ENCODE results near the gene EGFL8.
A peak's percentile ranks its signal among the peaks of the same experiment; 100 is the strongest.

The EGFL8 gene

DNA sequence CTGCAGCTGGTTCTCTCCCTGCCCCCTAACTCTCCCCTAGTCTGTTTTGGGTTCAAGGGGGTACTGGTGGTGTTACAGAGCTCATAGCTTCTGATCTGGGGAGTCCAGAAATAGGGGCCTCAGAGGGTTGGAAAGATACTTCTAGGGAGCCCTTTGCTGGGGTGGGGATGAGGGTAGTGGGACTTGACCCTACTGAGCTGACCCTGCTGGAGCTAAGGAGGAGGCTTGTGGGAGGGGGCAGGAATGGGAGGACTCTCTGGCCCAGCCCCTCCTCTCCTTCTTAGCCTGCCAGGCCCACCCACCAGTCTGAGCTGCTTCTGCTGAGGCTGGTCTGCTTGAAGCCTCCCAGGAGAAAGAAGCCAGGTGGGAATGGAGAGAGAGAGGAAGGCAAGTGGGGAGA is at the start of gene EGFL8:
EGFL8 (plus strand) TSS at position 301 of the 400 bp plus-strand sequence. CDS start 1,571 bp downstream, outside the sequence.
- no peaks in the 10 kb centered on the region for H3K9me3 ChIP-seq (ENCODE audit: control insufficient read depth in 1 of 2, low read length in 2 of 2)
- peaks cover 0 to 31% of the 10 kb centered on the region in 2 donors for H3K36me3 ChIP-seq (ENCODE audit: control insufficient read depth in 1 of 2, insufficient read depth in 2 of 2, low read length in 2 of 2)
- H3K27ac ChIP-seq (ENCODE audit: low read depth, low read length): peak within 1 kb of the TSS; percentile 14
- H3K4me3 ChIP-seq (ENCODE audit: low read depth in 1 of 2, low read length in 2 of 2): no peak within 1 kb of the TSS
- H3K27me3 ChIP-seq (ENCODE audit: control insufficient read depth in 1 of 2, insufficient read depth in 2 of 2, low read length in 2 of 2): no peaks in the 10 kb centered on the region
- no peak within 1 kb of the TSS for H3K9ac ChIP-seq (ENCODE audit: low read depth in 1 of 2, low read length in 2 of 2)
- no peaks in the 10 kb centered on the region for H3K4me1 ChIP-seq (ENCODE audit: control insufficient read depth in 1 of 2, insufficient read depth in 2 of 2, low read length in 2 of 2)

DNA sequence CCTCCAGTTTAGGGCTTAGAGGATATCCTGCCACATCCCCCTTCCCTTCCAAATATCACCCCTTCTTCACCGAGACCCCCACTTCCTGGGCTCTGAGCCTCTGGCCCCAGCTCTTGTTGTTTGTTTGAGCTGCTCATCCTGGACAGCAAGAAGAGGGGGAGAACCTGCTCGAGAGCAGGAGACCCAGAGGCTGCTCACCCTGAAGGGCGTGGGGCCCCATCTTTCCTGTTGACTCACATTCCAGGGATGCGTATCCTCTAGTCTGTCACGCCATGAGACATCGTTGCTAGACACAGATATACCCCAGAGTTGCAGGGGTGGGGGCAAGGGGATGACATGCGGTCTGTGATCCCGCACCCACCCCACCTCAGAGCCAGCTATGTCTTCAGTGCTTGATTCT is 49.6 kb upstream of the EGFL8 start:
- Histone ChIP-seq H3K36me3 (ENCODE audit: control insufficient read depth in 1 of 2, insufficient read depth in 2 of 2, low read length in 2 of 2) (peaks cover 28 to 39% of the 10 kb centered on the region in 2 donors), H3K4me3 (ENCODE audit: low read depth in 1 of 2, low read length in 2 of 2) (no peak overlapping the region), H3K9me3 (ENCODE audit: control insufficient read depth in 1 of 2, low read length in 2 of 2) (no peaks in the 10 kb centered on the region), H3K27me3 (ENCODE audit: control insufficient read depth in 1 of 2, insufficient read depth in 2 of 2, low read length in 2 of 2) (no peaks in the 10 kb centered on the region), H3K9ac (ENCODE audit: low read depth in 1 of 2, low read length in 2 of 2) (no peak overlapping the region), H3K4me1 (ENCODE audit: control insufficient read depth in 1 of 2, insufficient read depth in 2 of 2, low read length in 2 of 2) (peaks cover 19 to 31% of the 10 kb centered on the region in 2 donors), H3K27ac (ENCODE audit: low read depth, low read length) (no peak overlapping the region)

DNA sequence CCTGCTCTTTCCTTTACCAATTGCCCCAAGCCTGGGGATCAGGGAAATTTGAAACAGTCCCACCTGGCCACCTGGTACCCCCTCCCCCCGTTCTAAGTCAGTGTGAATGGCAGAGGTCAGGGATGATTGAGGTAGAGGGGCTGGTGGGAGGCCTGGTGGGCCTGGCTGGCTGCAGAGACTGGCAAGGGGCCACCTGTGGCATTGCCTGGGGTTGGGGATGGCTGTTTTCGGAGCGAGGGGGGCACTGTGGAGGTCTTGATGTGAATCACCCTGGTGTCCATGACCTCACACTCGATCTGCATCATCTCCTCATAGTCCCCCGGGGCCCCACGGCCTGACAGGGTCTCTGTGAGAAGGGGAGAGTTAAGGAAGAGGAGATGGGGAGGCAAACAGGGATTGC is 48.8 kb upstream of the EGFL8 start:
- H3K9me3 ChIP-seq (ENCODE audit: control insufficient read depth in 1 of 2, low read length in 2 of 2): no peaks in the 10 kb centered on the region
- H3K4me1 ChIP-seq (ENCODE audit: control insufficient read depth in 1 of 2, insufficient read depth in 2 of 2, low read length in 2 of 2): peaks cover 12 to 25% of the 10 kb centered on the region in 2 donors
- H3K36me3 ChIP-seq (ENCODE audit: control insufficient read depth in 1 of 2, insufficient read depth in 2 of 2, low read length in 2 of 2): peaks cover 30 to 43% of the 10 kb centered on the region in 2 donors
- no peak overlapping the region for H3K4me3 ChIP-seq (ENCODE audit: low read depth in 1 of 2, low read length in 2 of 2)
- H3K27ac ChIP-seq (ENCODE audit: low read depth, low read length): no peak overlapping the region
- no peak overlapping the region for H3K9ac ChIP-seq (ENCODE audit: low read depth in 1 of 2, low read length in 2 of 2)
- no peaks in the 10 kb centered on the region for H3K27me3 ChIP-seq (ENCODE audit: control insufficient read depth in 1 of 2, insufficient read depth in 2 of 2, low read length in 2 of 2)

DNA sequence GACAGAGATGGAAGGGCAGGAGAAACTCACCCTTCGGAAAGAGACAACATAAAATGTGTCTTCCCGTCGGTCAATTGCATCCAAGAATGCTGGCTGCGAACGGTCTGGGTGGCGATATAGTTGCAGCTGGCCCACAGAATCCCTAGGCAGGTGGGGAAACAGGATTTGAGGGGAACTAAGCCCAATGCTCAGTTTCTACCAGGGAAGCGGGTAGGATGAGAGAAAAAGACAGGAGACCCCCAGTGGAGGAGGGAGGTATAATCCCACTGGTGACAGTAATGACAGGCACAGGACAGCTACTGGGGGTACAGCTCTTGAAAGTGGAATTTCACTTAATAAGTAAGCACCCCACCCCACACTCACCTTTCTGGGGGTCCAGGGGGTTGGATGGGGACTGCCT is 47.7 kb upstream of the EGFL8 start:
- H3K36me3 ChIP-seq (ENCODE audit: control insufficient read depth in 1 of 2, insufficient read depth in 2 of 2, low read length in 2 of 2): peaks cover 40 to 54% of the 10 kb centered on the region in 2 donors
- no peak overlapping the region for H3K9ac ChIP-seq (ENCODE audit: low read depth in 1 of 2, low read length in 2 of 2)
- no peaks in the 10 kb centered on the region for H3K9me3 ChIP-seq (ENCODE audit: control insufficient read depth in 1 of 2, low read length in 2 of 2)
- no peak overlapping the region for H3K4me3 ChIP-seq (ENCODE audit: low read depth in 1 of 2, low read length in 2 of 2)
- H3K4me1 ChIP-seq (ENCODE audit: control insufficient read depth in 1 of 2, insufficient read depth in 2 of 2, low read length in 2 of 2): peaks cover 9 to 19% of the 10 kb centered on the region in 2 donors
- no peaks in the 10 kb centered on the region for H3K27me3 ChIP-seq (ENCODE audit: control insufficient read depth in 1 of 2, insufficient read depth in 2 of 2, low read length in 2 of 2)
- H3K27ac ChIP-seq (ENCODE audit: low read depth, low read length): no peak overlapping the region

DNA sequence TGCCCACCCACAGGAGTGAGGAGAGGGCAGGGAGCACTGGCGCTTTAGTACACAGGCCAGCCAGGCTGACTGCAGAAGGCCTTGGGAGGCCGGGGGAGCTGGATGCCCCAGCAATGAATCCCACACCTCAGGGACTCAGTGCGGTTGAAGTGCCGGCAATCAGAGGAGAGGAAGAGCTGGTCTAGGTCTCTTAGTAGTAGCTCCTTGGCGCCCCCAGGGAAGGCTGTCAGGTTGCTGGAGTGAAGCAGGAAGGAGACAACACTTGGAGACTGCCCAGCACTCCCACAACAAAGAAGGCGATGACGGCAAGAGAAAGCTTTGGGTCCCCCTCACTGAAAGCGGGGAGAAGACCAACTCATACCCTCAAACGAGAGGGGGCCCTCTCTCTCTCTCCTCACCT is 46.9 kb upstream of the EGFL8 start:
- no peak overlapping the region for H3K9ac ChIP-seq (ENCODE audit: low read depth in 1 of 2, low read length in 2 of 2)
- H3K27me3 ChIP-seq (ENCODE audit: control insufficient read depth in 1 of 2, insufficient read depth in 2 of 2, low read length in 2 of 2): no peaks in the 10 kb centered on the region
- no peak overlapping the region for H3K4me3 ChIP-seq (ENCODE audit: low read depth in 1 of 2, low read length in 2 of 2)
- H3K9me3 ChIP-seq (ENCODE audit: control insufficient read depth in 1 of 2, low read length in 2 of 2): no peaks in the 10 kb centered on the region
- peaks cover 9 to 19% of the 10 kb centered on the region in 2 donors for H3K4me1 ChIP-seq (ENCODE audit: control insufficient read depth in 1 of 2, insufficient read depth in 2 of 2, low read length in 2 of 2)
- no peak overlapping the region for H3K27ac ChIP-seq (ENCODE audit: low read depth, low read length)
- H3K36me3 ChIP-seq (ENCODE audit: control insufficient read depth in 1 of 2, insufficient read depth in 2 of 2, low read length in 2 of 2): peaks cover 45 to 60% of the 10 kb centered on the region in 2 donors

DNA sequence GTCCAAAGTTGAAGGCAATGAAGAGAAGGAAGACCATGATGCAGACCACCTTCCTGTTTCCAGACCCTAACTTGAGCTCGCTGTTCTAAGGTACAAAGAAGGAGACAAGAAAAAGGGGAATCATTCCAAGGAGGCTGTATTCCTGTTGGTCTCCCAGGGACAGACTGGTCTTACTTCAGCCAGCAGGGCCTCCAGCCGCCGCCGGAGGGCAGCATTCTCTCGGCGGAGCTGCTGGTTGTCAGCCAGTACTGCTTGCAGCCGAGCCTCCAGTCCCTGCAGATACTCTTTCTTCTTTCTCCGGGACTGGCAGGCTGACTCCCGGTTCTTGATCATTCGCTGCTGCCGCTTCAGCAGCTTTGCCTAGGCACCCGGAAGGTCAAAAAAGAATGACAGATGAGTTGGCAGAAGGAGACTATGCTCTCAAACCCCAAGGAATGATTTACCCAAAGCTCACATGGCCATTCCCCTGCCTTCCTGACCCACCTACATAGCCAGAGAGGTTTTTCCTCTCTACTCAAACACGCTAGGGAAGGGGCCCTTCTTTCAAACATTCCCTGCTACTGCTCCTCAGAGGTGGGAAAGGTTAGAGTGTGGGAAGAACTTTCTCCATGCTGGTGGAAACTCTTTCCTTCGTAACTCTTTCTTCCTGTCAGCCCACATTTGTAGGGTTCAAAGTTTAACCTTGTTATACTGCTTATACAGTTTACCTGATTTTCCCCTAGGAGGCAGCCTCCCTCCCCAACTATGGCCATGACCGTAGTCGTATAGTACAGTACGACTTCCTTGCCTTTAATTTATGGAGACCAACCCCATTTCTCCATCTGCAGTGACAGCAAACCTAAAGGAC is 45.4 kb upstream of the EGFL8 start:
- Histone ChIP-seq H3K4me3 (ENCODE audit: low read depth in 1 of 2, low read length in 2 of 2) (peak overlapping the region in 1 of 2 donors; percentile 65), H3K27ac (ENCODE audit: low read depth, low read length) (peak overlapping the region; percentile 43)

DNA sequence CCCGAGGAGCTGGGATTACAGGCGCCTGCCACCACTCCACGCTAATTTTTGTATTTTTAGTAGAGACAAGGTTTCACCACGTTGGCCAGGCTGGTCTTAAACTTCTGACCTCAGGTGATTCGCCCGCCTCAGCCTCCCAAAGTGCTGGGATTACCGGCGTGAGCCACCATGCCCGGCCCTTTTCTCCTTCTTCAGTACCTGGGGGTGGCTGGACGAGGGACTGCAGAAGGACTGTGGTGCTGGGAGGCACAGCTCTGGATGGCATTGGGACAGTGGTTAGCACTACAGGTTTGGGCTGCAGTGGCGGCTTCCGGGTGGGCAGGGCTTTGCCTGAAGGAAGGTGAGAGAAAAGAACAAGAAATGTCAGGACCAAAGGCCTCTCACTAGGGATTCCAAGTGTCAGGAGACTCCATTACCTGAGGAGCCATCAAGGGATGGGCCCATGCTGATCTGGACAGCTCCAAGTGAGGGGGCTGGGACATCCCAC is 43.8 kb upstream of the EGFL8 start:
- Histone ChIP-seq H3K9ac (ENCODE audit: low read depth in 1 of 2, low read length in 2 of 2) (no peak overlapping the region), H3K36me3 (ENCODE audit: control insufficient read depth in 1 of 2, insufficient read depth in 2 of 2, low read length in 2 of 2) (peaks cover 42 to 73% of the 10 kb centered on the region in 2 donors), H3K4me3 (ENCODE audit: low read depth in 1 of 2, low read length in 2 of 2) (no peak overlapping the region), H3K27me3 (ENCODE audit: control insufficient read depth in 1 of 2, insufficient read depth in 2 of 2, low read length in 2 of 2) (no peaks in the 10 kb centered on the region), H3K9me3 (ENCODE audit: control insufficient read depth in 1 of 2, low read length in 2 of 2) (no peaks in the 10 kb centered on the region), H3K4me1 (ENCODE audit: control insufficient read depth in 1 of 2, insufficient read depth in 2 of 2, low read length in 2 of 2) (peaks cover 0 to 13% of the 10 kb centered on the region in 2 donors), H3K27ac (ENCODE audit: low read depth, low read length) (no peak overlapping the region)

More for the DNA sequence above, 45.4 kb upstream of the EGFL8 start:
- peaks cover 45 to 71% of the 10 kb centered on the region in 2 donors for H3K36me3 ChIP-seq (ENCODE audit: control insufficient read depth in 1 of 2, insufficient read depth in 2 of 2, low read length in 2 of 2)
- no peaks in the 10 kb centered on the region for H3K9me3 ChIP-seq (ENCODE audit: control insufficient read depth in 1 of 2, low read length in 2 of 2)
- peaks cover 0 to 13% of the 10 kb centered on the region in 2 donors for H3K4me1 ChIP-seq (ENCODE audit: control insufficient read depth in 1 of 2, insufficient read depth in 2 of 2, low read length in 2 of 2)
- no peaks in the 10 kb centered on the region for H3K27me3 ChIP-seq (ENCODE audit: control insufficient read depth in 1 of 2, insufficient read depth in 2 of 2, low read length in 2 of 2)
- H3K9ac ChIP-seq (ENCODE audit: low read depth in 1 of 2, low read length in 2 of 2): peak overlapping the region; percentile 40 to 45

DNA sequence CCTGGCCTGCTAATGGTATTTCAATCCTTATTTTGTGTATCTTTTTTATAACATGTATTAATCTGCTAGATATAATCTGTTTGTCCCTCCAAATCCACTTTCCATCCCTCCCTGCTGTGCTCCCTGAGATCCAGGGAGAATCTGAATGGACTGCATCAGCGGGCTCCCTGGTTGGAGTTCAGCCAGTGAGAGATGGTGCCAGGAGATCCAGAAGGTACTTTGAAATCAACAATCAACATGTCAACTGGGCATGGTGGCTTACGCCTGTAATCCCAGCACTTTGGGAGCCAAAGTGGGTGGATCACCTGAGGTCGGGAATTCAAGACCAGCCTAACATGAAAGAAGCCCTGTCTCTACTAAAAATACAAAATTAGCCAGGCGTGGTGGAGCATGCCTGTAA is 40.7 kb upstream of the EGFL8 start:
- Histone ChIP-seq H3K27me3 (ENCODE audit: control insufficient read depth in 1 of 2, insufficient read depth in 2 of 2, low read length in 2 of 2) (no peaks in the 10 kb centered on the region), H3K4me1 (ENCODE audit: control insufficient read depth in 1 of 2, insufficient read depth in 2 of 2, low read length in 2 of 2) (peaks cover 13 to 23% of the 10 kb centered on the region in 2 donors), H3K36me3 (ENCODE audit: control insufficient read depth in 1 of 2, insufficient read depth in 2 of 2, low read length in 2 of 2) (peaks cover 27 to 51% of the 10 kb centered on the region in 2 donors), H3K27ac (ENCODE audit: low read depth, low read length) (no peak overlapping the region), H3K9ac (ENCODE audit: low read depth in 1 of 2, low read length in 2 of 2) (no peak overlapping the region), H3K9me3 (ENCODE audit: control insufficient read depth in 1 of 2, low read length in 2 of 2) (no peaks in the 10 kb centered on the region), H3K4me3 (ENCODE audit: low read depth in 1 of 2, low read length in 2 of 2) (no peak overlapping the region)

DNA sequence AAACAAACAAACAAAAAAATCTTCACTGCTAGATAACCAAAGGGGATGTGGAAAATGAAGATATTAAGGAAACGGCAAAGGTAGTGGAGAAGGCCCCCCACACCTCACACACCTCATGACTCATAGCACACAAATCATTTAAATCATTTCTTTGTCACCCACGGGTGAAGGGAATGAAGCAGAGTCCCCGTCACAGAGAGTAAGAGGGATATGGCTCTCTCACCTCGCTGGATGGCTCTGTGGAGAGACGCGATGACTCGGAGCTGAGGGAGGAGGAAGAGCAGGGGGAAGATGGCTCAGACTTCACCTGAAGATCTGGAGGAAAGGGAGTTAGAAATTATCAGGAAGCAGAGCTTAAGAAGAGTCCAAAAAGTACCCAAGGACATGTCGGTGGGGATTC is 37.5 kb upstream of the EGFL8 start:
- Histone ChIP-seq H3K36me3 (ENCODE audit: control insufficient read depth in 1 of 2, insufficient read depth in 2 of 2, low read length in 2 of 2) (peaks cover 9 to 30% of the 10 kb centered on the region in 2 donors), H3K9ac (ENCODE audit: low read depth in 1 of 2, low read length in 2 of 2) (peak overlapping the region; percentile 79 to 88), H3K9me3 (ENCODE audit: control insufficient read depth in 1 of 2, low read length in 2 of 2) (no peaks in the 10 kb centered on the region), H3K4me1 (ENCODE audit: control insufficient read depth in 1 of 2, insufficient read depth in 2 of 2, low read length in 2 of 2) (peaks cover 20 to 25% of the 10 kb centered on the region in 2 donors), H3K27me3 (ENCODE audit: control insufficient read depth in 1 of 2, insufficient read depth in 2 of 2, low read length in 2 of 2) (no peaks in the 10 kb centered on the region), H3K4me3 (ENCODE audit: low read depth in 1 of 2, low read length in 2 of 2) (peak overlapping the region; percentile 88 to 90), H3K27ac (ENCODE audit: low read depth, low read length) (no peak overlapping the region)

DNA sequence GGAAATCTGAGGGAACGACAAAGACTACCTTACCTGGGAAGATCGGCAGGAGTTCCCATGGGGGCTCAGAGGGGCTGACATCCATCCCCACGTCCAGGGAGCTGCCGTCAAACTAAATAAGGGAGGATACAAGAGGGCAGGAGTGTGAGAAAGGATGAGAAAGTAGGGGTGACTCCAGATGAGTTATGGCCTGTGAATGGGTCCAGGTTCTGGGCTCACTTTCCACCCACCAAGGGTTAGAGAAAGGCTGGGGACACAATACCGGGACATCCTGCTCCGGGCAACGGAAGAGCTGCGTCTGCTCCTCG is 37.0 kb upstream of the EGFL8 start:
- Histone ChIP-seq H3K4me3 (ENCODE audit: low read depth in 1 of 2, low read length in 2 of 2) (peak overlapping the region; percentile 88 to 90), H3K9me3 (ENCODE audit: control insufficient read depth in 1 of 2, low read length in 2 of 2) (no peaks in the 10 kb centered on the region), H3K36me3 (ENCODE audit: control insufficient read depth in 1 of 2, insufficient read depth in 2 of 2, low read length in 2 of 2) (peaks cover 6 to 25% of the 10 kb centered on the region in 2 donors), H3K4me1 (ENCODE audit: control insufficient read depth in 1 of 2, insufficient read depth in 2 of 2, low read length in 2 of 2) (peaks cover 20 to 25% of the 10 kb centered on the region in 2 donors), H3K9ac (ENCODE audit: low read depth in 1 of 2, low read length in 2 of 2) (peak overlapping the region; percentile 79 to 88), H3K27me3 (ENCODE audit: control insufficient read depth in 1 of 2, insufficient read depth in 2 of 2, low read length in 2 of 2) (no peaks in the 10 kb centered on the region), H3K27ac (ENCODE audit: low read depth, low read length) (peak overlapping the region; percentile 76)

Data from duodenal mucosa (tissue), 2 donors.